ENCODE measurements around the gene DNAJB9.

DNAJB9 gene

GRCh38 chr7:108580298-108580697, 10.6 kb downstream of the DNAJB9 start:
- TF ChIP-seq FOXM1 (IDR thresholded peaks at IDR 0.05; ENCODE audit: borderline replicate concordance, low read depth) (no peak), RAD21 (IDR thresholded peaks at IDR 0.05; ENCODE audit: low read depth) (no peak), CEBPB (IDR thresholded peaks at IDR 0.05) (no peak), REST (IDR thresholded peaks at IDR 0.05; ENCODE audit: low read depth) (no peak), USF1 (IDR thresholded peaks at IDR 0.05) (no peak), ZBTB7A (IDR thresholded peaks at IDR 0.05; ENCODE audit: low read depth) (no peak), EGR1 (IDR thresholded peaks at IDR 0.05) (no peak), TEAD4 (IDR thresholded peaks at IDR 0.05) (no peak), EP300 (IDR thresholded peaks at IDR 0.05; ENCODE audit: borderline replicate concordance) (no peak), YY1 (IDR thresholded peaks at IDR 0.05; ENCODE audit: low read depth) (no peak), NFIC (IDR thresholded peaks at IDR 0.05) (no peak), TCF12 (IDR thresholded peaks at IDR 0.05; ENCODE audit: low read depth) (no peak)

- TF ChIP-seq CEBPB (IDR thresholded peaks at IDR 0.05) (no peak), EP300 (IDR thresholded peaks at IDR 0.05; ENCODE audit: borderline replicate concordance) (peak; percentile 18; the same call in 1 of the 2 replicates), NFIC (IDR thresholded peaks at IDR 0.05) (peak; percentile 22; the same call in 1 of the 2 replicates), FOXM1 (IDR thresholded peaks at IDR 0.05; ENCODE audit: borderline replicate concordance, low read depth) (no peak), TEAD4 (IDR thresholded peaks at IDR 0.05) (peak; percentile 92)
Measured at GRCh38 chr7:108581655-108582491, 12.2 kb downstream of the DNAJB9 start.

- TF ChIP-seq EP300 (IDR thresholded peaks at IDR 0.05; ENCODE audit: borderline replicate concordance) (no peak), RAD21 (IDR thresholded peaks at IDR 0.05; ENCODE audit: low read depth) (no peak), TEAD4 (IDR thresholded peaks at IDR 0.05) (no peak)
Measured at GRCh38 chr7:108584211-108584610, 14.5 kb downstream of the DNAJB9 start.

- TF ChIP-seq USF1 (IDR thresholded peaks at IDR 0.05), result no peak
- TF ChIP-seq REST (IDR thresholded peaks at IDR 0.05; ENCODE audit: low read depth), result no peak
- no peak for TF ChIP-seq TCF12 (IDR thresholded peaks at IDR 0.05; ENCODE audit: low read depth)
- no peak for TF ChIP-seq ZBTB7A (IDR thresholded peaks at IDR 0.05; ENCODE audit: low read depth)
- no peak for TF ChIP-seq CREB1 (IDR thresholded peaks at IDR 0.05; ENCODE audit: low read depth)
- TF ChIP-seq MAX (IDR thresholded peaks at IDR 0.05), result no peak
- TF ChIP-seq EGR1 (IDR thresholded peaks at IDR 0.05), result no peak
- TF ChIP-seq RAD21 (IDR thresholded peaks at IDR 0.05; ENCODE audit: low read depth), result no peak
- no peak for TF ChIP-seq FOXM1 (IDR thresholded peaks at IDR 0.05; ENCODE audit: borderline replicate concordance, low read depth)
- TF ChIP-seq NFIC (IDR thresholded peaks at IDR 0.05), result no peak
- TF ChIP-seq CEBPB (IDR thresholded peaks at IDR 0.05), result no peak
Measured at GRCh38 chr7:108585843-108586242, 16.2 kb downstream of the DNAJB9 start.

- no peak for TF ChIP-seq TEAD4 (IDR thresholded peaks at IDR 0.05)
- no peak for TF ChIP-seq RAD21 (IDR thresholded peaks at IDR 0.05; ENCODE audit: low read depth)
- TF ChIP-seq NFIC (IDR thresholded peaks at IDR 0.05), result no peak
Measured at GRCh38 chr7:108586274-108586710, 16.6 kb downstream of the DNAJB9 start.

- no peak for TF ChIP-seq FOXM1 (IDR thresholded peaks at IDR 0.05; ENCODE audit: borderline replicate concordance, low read depth)
- TF ChIP-seq NFIC (IDR thresholded peaks at IDR 0.05), result no peak
- no peak for TF ChIP-seq TAF1 (IDR thresholded peaks at IDR 0.05; ENCODE audit: low read depth)
- no peak for TF ChIP-seq YY1 (IDR thresholded peaks at IDR 0.05; ENCODE audit: low read depth)
- TF ChIP-seq ZBTB7A (IDR thresholded peaks at IDR 0.05; ENCODE audit: low read depth), result no peak
- TF ChIP-seq CREB1 (IDR thresholded peaks at IDR 0.05; ENCODE audit: low read depth), result no peak
- no peak for TF ChIP-seq USF1 (IDR thresholded peaks at IDR 0.05)
- TF ChIP-seq REST (IDR thresholded peaks at IDR 0.05; ENCODE audit: low read depth), result no peak
- no peak for TF ChIP-seq TCF12 (IDR thresholded peaks at IDR 0.05; ENCODE audit: low read depth)
- TF ChIP-seq EP300 (IDR thresholded peaks at IDR 0.05; ENCODE audit: borderline replicate concordance), result no peak
- TF ChIP-seq TEAD4 (IDR thresholded peaks at IDR 0.05), result no peak
- no peak for TF ChIP-seq MAX (IDR thresholded peaks at IDR 0.05)
- TF ChIP-seq CEBPB (IDR thresholded peaks at IDR 0.05), result no peak
- no peak for TF ChIP-seq EGR1 (IDR thresholded peaks at IDR 0.05)
Measured at GRCh38 chr7:108589199-108589598, 19.5 kb downstream of the DNAJB9 start.
